NCI-H2107 (cell line): Measurements from ENCODE around the gene BFSP2.

Source experiments
- DNase-seq: peaks from one replicate; lab custom pipeline; 2025; lab: John Stamatoyannopoulos, UW

The BFSP2 gene

GRCh38 chr3:133419151-133419909 is 19.5 kb downstream of the BFSP2 start:
- DNase-seq: no peak

- no peak for DNase-seq
Observed at GRCh38 chr3:133424937-133425869, 25.3 kb downstream of the BFSP2 start.

- no peak for DNase-seq
Observed at GRCh38 chr3:133425898-133426297, 26.0 kb downstream of the BFSP2 start.

- DNase-seq: no peak
Observed at GRCh38 chr3:133426721-133427120, 26.9 kb downstream of the BFSP2 start.

- no peak for DNase-seq
Observed at GRCh38 chr3:133428552-133428951, 28.7 kb downstream of the BFSP2 start.

- DNase-seq: no peak
Observed at GRCh38 chr3:133429063-133429462, 29.2 kb downstream of the BFSP2 start.

- no peak for DNase-seq
Observed at GRCh38 chr3:133439563-133439962, 39.7 kb downstream of the BFSP2 start.

- DNase-seq: no peak
Observed at GRCh38 chr3:133440652-133441051, 40.8 kb downstream of the BFSP2 start.

GRCh38 chr3:133441867-133442270 is 42.0 kb downstream of the BFSP2 start:
- DNase-seq: no peak

- no peak for DNase-seq
Observed at GRCh38 chr3:133442518-133442917, 42.7 kb downstream of the BFSP2 start.

GRCh38 chr3:133443649-133444422 is 44.0 kb downstream of the BFSP2 start:
- DNase-seq: no peak

- no peak for DNase-seq
Observed at GRCh38 chr3:133444423-133444774, 44.5 kb downstream of the BFSP2 start.

GRCh38 chr3:133445108-133445507 is 45.3 kb downstream of the BFSP2 start:
- DNase-seq: no peak

- DNase-seq: peak; percentile 32
Observed at GRCh38 chr3:133447750-133448477, 48.1 kb downstream of the BFSP2 start.

GRCh38 chr3:133448478-133449122 is 48.7 kb downstream of the BFSP2 start:
- DNase-seq: no peak

GRCh38 chr3:133451309-133451708 is 51.5 kb downstream of the BFSP2 start:
- DNase-seq: no peak

GRCh38 chr3:133452641-133453319 is 52.9 kb downstream of the BFSP2 start:
- no peak for DNase-seq

GRCh38 chr3:133453383-133453782 is 53.5 kb downstream of the BFSP2 start:
- DNase-seq: no peak

GRCh38 chr3:133455281-133455680 is 55.4 kb downstream of the BFSP2 start:
- DNase-seq: no peak

GRCh38 chr3:133455960-133456359 is 56.1 kb downstream of the BFSP2 start:
- DNase-seq: no peak

GRCh38 chr3:133457025-133457424 is 57.2 kb downstream of the BFSP2 start:
- no peak for DNase-seq
